ENCODE results near the gene GPBP1L1.
"Not testable (repeated sequence)": the region's sequence is repeated elsewhere in the genome, so short reads cannot be mapped to it uniquely, and the experiment has no call there.

Gene GPBP1L1

GRCh38 chr1:45685308-45686014 lies 872 bp downstream of the GPBP1L1 start:
- intact Hi-C loops (cut with DNase I): loop anchor here (1.0 to 5.0 kb wide), 3 partner anchors 65 to 117 kb away; partner anchors contain the start of genes IPP, MAST2 and NASP
- no peak for DNase-seq

GRCh38 chr1:45684402-45684801 lies 1.9 kb downstream of the GPBP1L1 start:
- intact Hi-C loops (cut with DNase I): no loop called here
- DNase-seq: no peak

- intact Hi-C loops (cut with DNase I): no loop called here
- DNase-seq: no peak
Measured at GRCh38 chr1:45682942-45683341, 3.4 kb downstream of the GPBP1L1 start.

GRCh38 chr1:45679123-45679522 lies 7.2 kb downstream of the GPBP1L1 start:
- DNase-seq: no peak
- intact Hi-C loops (cut with DNase I): no loop called here

GRCh38 chr1:45678489-45678888 lies 7.8 kb downstream of the GPBP1L1 start:
- intact Hi-C loops (cut with DNase I): no loop called here
- no peak for DNase-seq

- no peak for DNase-seq
- intact Hi-C loops (cut with DNase I): no loop called here
Measured at GRCh38 chr1:45677751-45678245, 8.5 kb downstream of the GPBP1L1 start.

- intact Hi-C loops (cut with DNase I); DNase-seq: not testable (repeated sequence)
Measured at GRCh38 chr1:45676553-45676952, 9.8 kb downstream of the GPBP1L1 start.

- DNase-seq: no peak
- intact Hi-C loops (cut with DNase I): no loop called here
Measured at GRCh38 chr1:45674478-45674877, 11.9 kb downstream of the GPBP1L1 start.

- no peak for DNase-seq
- intact Hi-C loops (cut with DNase I): no loop called here
Measured at GRCh38 chr1:45673956-45674355, 12.4 kb downstream of the GPBP1L1 start.

- intact Hi-C loops (cut with DNase I): no loop called here
- DNase-seq: no peak
Measured at GRCh38 chr1:45669859-45670655, 16.3 kb downstream of the GPBP1L1 start.

GRCh38 chr1:45669379-45669778 lies 17.0 kb downstream of the GPBP1L1 start:
- no peak for DNase-seq
- intact Hi-C loops (cut with DNase I): no loop called here

- no peak for DNase-seq
- intact Hi-C loops (cut with DNase I): no loop called here
Measured at GRCh38 chr1:45668526-45668925, 17.8 kb downstream of the GPBP1L1 start.

GRCh38 chr1:45667321-45668111 lies 18.8 kb downstream of the GPBP1L1 start:
- no peak for DNase-seq
- intact Hi-C loops (cut with DNase I): no loop called here

GRCh38 chr1:45666836-45667235 lies 19.5 kb downstream of the GPBP1L1 start:
- intact Hi-C loops (cut with DNase I): no loop called here

GRCh38 chr1:45660336-45660735 lies 26.0 kb downstream of the GPBP1L1 start:
- no peak for DNase-seq

More at GRCh38 chr1:45666836-45667235, 19.5 kb downstream of the GPBP1L1 start:
- DNase-seq: no peak

GRCh38 chr1:45659222-45659621 lies 27.1 kb downstream of the GPBP1L1 start:
- intact Hi-C loops (cut with DNase I): no loop called here
- no peak for DNase-seq

More at GRCh38 chr1:45660336-45660735, 26.0 kb downstream of the GPBP1L1 start:
- intact Hi-C loops (cut with DNase I): no loop called here

- no peak for DNase-seq
- intact Hi-C loops (cut with DNase I): no loop called here
Measured at GRCh38 chr1:45658171-45658570, 28.2 kb downstream of the GPBP1L1 start.

GRCh38 chr1:45656573-45657226 lies 29.6 kb downstream of the GPBP1L1 start:
- intact Hi-C loops (cut with DNase I): no loop called here

GRCh38 chr1:45654540-45655280 lies 31.6 kb downstream of the GPBP1L1 start:
- intact Hi-C loops (cut with DNase I): no loop called here
- no peak for DNase-seq

More at GRCh38 chr1:45656573-45657226, 29.6 kb downstream of the GPBP1L1 start:
- no peak for DNase-seq

Data from posterior cingulate gyrus (tissue), 11 donors.